WERI-Rb-1 (cell line): ENCODE results near the gene SLC39A6.

Experiments
- DNase-seq: peaks from one replicate; pipeline ENCODE4 v3.0.0-alpha.2; 2020
- H3K27ac ChIP-seq: fragments of 250-450 bp; sonication (Bioruptor Pico); 2 replicates; pipeline ENCODE4 v1.5.1; 2020; ENCODE audit warnings: mild to moderate bottlenecking, moderate library complexity
- H3K27me3 ChIP-seq: fragments of 250-450 bp; sonication (Bioruptor Pico); 2 replicates; pipeline ENCODE4 v1.5.1; 2021; ENCODE audit warnings: mild to moderate bottlenecking, low read depth, moderate library complexity; ENCODE audit not compliant: insufficient read depth, severe bottlenecking
- H3K36me3 ChIP-seq: fragments of 250-450 bp; sonication (Bioruptor Pico); 2 replicates; pipeline ENCODE4 v1.5.1; 2020; ENCODE audit warnings: mild to moderate bottlenecking, moderate library complexity
- H3K4me3 ChIP-seq: 2 replicates; pipeline ENCODE4 v1.5.1; 2011; ENCODE audit warnings: low read depth, mild to moderate bottlenecking, control low read depth, low read length
- H3K9me3 ChIP-seq: fragments of 250-450 bp; sonication (Bioruptor Pico); 2 replicates; pipeline ENCODE4 v1.5.1; 2021; ENCODE audit warnings: mild to moderate bottlenecking, moderate library complexity; ENCODE audit not compliant: severe bottlenecking
- CTCF ChIP-seq: IDR thresholded peaks from 2 replicates; pipeline ENCODE4 v1.5.1; 2011; ENCODE audit warnings: low read depth, mild to moderate bottlenecking, control low read depth, inconsistent platforms, low read length

The SLC39A6 gene

GRCh38 chr18:36129300-36130038 lies at the start of gene SLC39A6, which contains the start of gene ELP2:
Gene SLC39A6 (minus strand): TSS chr18:36129340. CDS start chr18:36127007, 2,333 bp downstream.
Gene ELP2 (plus strand): TSS chr18:36129899. CDS start chr18:36129934, 35 bp downstream.
- Histone ChIP-seq H3K4me3 (peak within 1 kb of the TSS; percentile 92), H3K27me3 (no peaks in the 10 kb centered on the region), H3K9me3 (no peaks in the 10 kb centered on the region), H3K27ac (peak within 1 kb of the TSS; percentile 98), H3K36me3 (peaks cover 30% of the 10 kb centered on the region)
- TF ChIP-seq CTCF, result no peak
- peak; percentile 95 for DNase-seq

- no peak for DNase-seq
- Histone ChIP-seq H3K27ac (no peak overlapping the region), H3K4me3 (no peak overlapping the region), H3K27me3 (no peaks in the 10 kb centered on the region), H3K9me3 (no peaks in the 10 kb centered on the region), H3K36me3 (peaks cover 30% of the 10 kb centered on the region)
- no peak for TF ChIP-seq CTCF
Measured at GRCh38 chr18:36177913-36178312, 48.8 kb upstream of the SLC39A6 start.

GRCh38 chr18:36176711-36177110 lies 47.6 kb upstream of the SLC39A6 start:
- peaks cover 36% of the 10 kb centered on the region for H3K36me3 ChIP-seq
- no peak overlapping the region for H3K27ac ChIP-seq
- no peaks in the 10 kb centered on the region for H3K9me3 ChIP-seq
- H3K4me3 ChIP-seq, result no peak overlapping the region
- no peak for DNase-seq
- no peaks in the 10 kb centered on the region for H3K27me3 ChIP-seq
- no peak for TF ChIP-seq CTCF

GRCh38 chr18:36176177-36176584 lies 47.0 kb upstream of the SLC39A6 start:
- H3K27ac ChIP-seq, result no peak overlapping the region
- H3K9me3 ChIP-seq, result no peaks in the 10 kb centered on the region
- no peak overlapping the region for H3K4me3 ChIP-seq
- no peaks in the 10 kb centered on the region for H3K27me3 ChIP-seq
- no peak for TF ChIP-seq CTCF
- H3K36me3 ChIP-seq, result peaks cover 39% of the 10 kb centered on the region
- DNase-seq, result no peak

- Histone ChIP-seq H3K27ac (no peak overlapping the region), H3K36me3 (peaks cover 41% of the 10 kb centered on the region)
Measured at GRCh38 chr18:36175481-36175880, 46.3 kb upstream of the SLC39A6 start.

More at GRCh38 chr18:36175481-36175880, 46.3 kb upstream of the SLC39A6 start:
- Histone ChIP-seq H3K4me3 (no peak overlapping the region), H3K27me3 (no peaks in the 10 kb centered on the region), H3K9me3 (no peaks in the 10 kb centered on the region)
- DNase-seq, result no peak
- no peak for TF ChIP-seq CTCF
